Activated naive CD8-positive, alpha-beta T cell treated with anti-CD3 and anti-CD28 coated beads, Interleukin-2, amount 50 U/mL, for 24 hours (primary cell): ENCODE measurements around the gene OR52E8.

Source experiments
- ATAC-seq: fragments of 150-1000 bp; cut with Tn5 transposase; one replicate; pipeline ENCODE4 v1.10.0; 2021
- DNase-seq: peaks from one replicate; pipeline ENCODE4 v3.0.0; 2021
- H3K27ac Mint-ChIP-seq: one replicate; pipeline ENCODE4 v1.8.0; 2021; ENCODE audit warnings: mild to moderate bottlenecking, mixed read lengths
- H3K27me3 Mint-ChIP-seq: one replicate; pipeline ENCODE4 v1.8.0; 2021; ENCODE audit warnings: mixed read lengths
- H3K36me3 Mint-ChIP-seq: one replicate; pipeline ENCODE4 v1.8.0; 2021; ENCODE audit warnings: low read depth, mixed read lengths
- H3K4me1 Mint-ChIP-seq: one replicate; pipeline ENCODE4 v1.8.0; 2021; ENCODE audit warnings: mixed read lengths
- H3K4me3 Mint-ChIP-seq: one replicate; pipeline ENCODE4 v1.8.0; 2021; ENCODE audit warnings: mild to moderate bottlenecking, moderate library complexity, mixed read lengths
- H3K9me3 Mint-ChIP-seq: one replicate; pipeline ENCODE4 v1.8.0; 2021; ENCODE audit warnings: mixed read lengths

The OR52E8 gene

GRCh38 chr11:5857590-5857989 lies at the start of gene OR52E8:
Gene OR52E8 (minus strand): TSS chr11:5857690. CDS start chr11:5857690, 0 bp downstream.
- Mint-ChIP-seq H3K27me3 (peaks cover 5% of the 10 kb centered on the region), H3K36me3 (no peaks in the 10 kb centered on the region), H3K4me1 (no peaks in the 10 kb centered on the region), H3K9me3 (no peaks in the 10 kb centered on the region), H3K27ac (no peak within 1 kb of the TSS), H3K4me3 (no peak within 1 kb of the TSS)
- DNase-seq: no peak
- ATAC-seq: no peak

- no peaks in the 10 kb centered on the region for H3K9me3 Mint-ChIP-seq
- peaks cover 1% of the 10 kb centered on the region for H3K27me3 Mint-ChIP-seq
- H3K27ac Mint-ChIP-seq: no peak overlapping the region
- no peaks in the 10 kb centered on the region for H3K36me3 Mint-ChIP-seq
- DNase-seq (no peak), ATAC-seq (no peak)
- no peak overlapping the region for H3K4me3 Mint-ChIP-seq
- H3K4me1 Mint-ChIP-seq: no peaks in the 10 kb centered on the region
Observed at GRCh38 chr11:5899534-5899933, 42.0 kb upstream of the OR52E8 start.

GRCh38 chr11:5892908-5893307 lies 35.4 kb upstream of the OR52E8 start, which contains the start of gene OR52E5:
Gene OR52E5 (plus strand): TSS chr11:5893208. CDS start chr11:5900777, 7,569 bp downstream.
- Mint-ChIP-seq H3K4me1 (no peaks in the 10 kb centered on the region), H3K27me3 (peaks cover 2% of the 10 kb centered on the region), H3K36me3 (no peaks in the 10 kb centered on the region), H3K9me3 (no peaks in the 10 kb centered on the region), H3K27ac (no peak within 1 kb of the TSS), H3K4me3 (no peak within 1 kb of the TSS)
- ATAC-seq: no peak
- DNase-seq: no peak

GRCh38 chr11:5891216-5891800 lies 33.8 kb upstream of the OR52E8 start:
- Mint-ChIP-seq H3K4me3 (no peak overlapping the region), H3K9me3 (no peaks in the 10 kb centered on the region), H3K36me3 (no peaks in the 10 kb centered on the region), H3K27ac (no peak overlapping the region), H3K4me1 (no peaks in the 10 kb centered on the region), H3K27me3 (peaks cover 5% of the 10 kb centered on the region)
- no peak for ATAC-seq
- DNase-seq: no peak

GRCh38 chr11:5887661-5888060 lies 30.2 kb upstream of the OR52E8 start:
- Mint-ChIP-seq H3K36me3 (no peaks in the 10 kb centered on the region), H3K27me3 (peaks cover 11% of the 10 kb centered on the region), H3K4me3 (no peak overlapping the region), H3K4me1 (no peaks in the 10 kb centered on the region), H3K9me3 (no peaks in the 10 kb centered on the region), H3K27ac (no peak overlapping the region)
- no peak for ATAC-seq
- no peak for DNase-seq

- DNase-seq: no peak
- H3K9me3 Mint-ChIP-seq: no peaks in the 10 kb centered on the region
- H3K4me1 Mint-ChIP-seq: no peaks in the 10 kb centered on the region
- no peak for ATAC-seq
- peaks cover 14% of the 10 kb centered on the region for H3K27me3 Mint-ChIP-seq
- no peak overlapping the region for H3K4me3 Mint-ChIP-seq
- H3K36me3 Mint-ChIP-seq: no peaks in the 10 kb centered on the region
- H3K27ac Mint-ChIP-seq: no peak overlapping the region
Observed at GRCh38 chr11:5887172-5887571, 29.7 kb upstream of the OR52E8 start.

GRCh38 chr11:5881756-5882155 lies 24.3 kb upstream of the OR52E8 start:
- H3K4me3 Mint-ChIP-seq: no peak overlapping the region
- H3K27me3 Mint-ChIP-seq: peaks cover 14% of the 10 kb centered on the region
- no peak for ATAC-seq

GRCh38 chr11:5880329-5880728 lies 22.8 kb upstream of the OR52E8 start, which contains the start of gene OR52E4:
Gene OR52E4 (plus strand): TSS chr11:5880629. CDS start chr11:5884293, 3,664 bp downstream.
- Mint-ChIP-seq H3K27me3 (peaks cover 14% of the 10 kb centered on the region), H3K9me3 (no peaks in the 10 kb centered on the region), H3K27ac (no peak within 1 kb of the TSS), H3K4me1 (no peaks in the 10 kb centered on the region), H3K4me3 (no peak within 1 kb of the TSS), H3K36me3 (no peaks in the 10 kb centered on the region)
- ATAC-seq: no peak
- no peak for DNase-seq

More at GRCh38 chr11:5881756-5882155, 24.3 kb upstream of the OR52E8 start:
- no peak for DNase-seq
- Mint-ChIP-seq H3K9me3 (no peaks in the 10 kb centered on the region), H3K4me1 (no peaks in the 10 kb centered on the region), H3K27ac (no peak overlapping the region), H3K36me3 (no peaks in the 10 kb centered on the region)

- Mint-ChIP-seq H3K36me3 (no peaks in the 10 kb centered on the region), H3K4me3 (no peak overlapping the region), H3K9me3 (peaks cover 3% of the 10 kb centered on the region), H3K4me1 (no peaks in the 10 kb centered on the region), H3K27ac (no peak overlapping the region), H3K27me3 (peaks cover 13% of the 10 kb centered on the region)
- no peak for ATAC-seq
- no peak for DNase-seq
Observed at GRCh38 chr11:5878564-5878963, 21.1 kb upstream of the OR52E8 start.

GRCh38 chr11:5865826-5866225 lies 8.3 kb upstream of the OR52E8 start:
- H3K27ac Mint-ChIP-seq: no peak overlapping the region
- no peak overlapping the region for H3K4me3 Mint-ChIP-seq
- H3K4me1 Mint-ChIP-seq: no peaks in the 10 kb centered on the region
- H3K36me3 Mint-ChIP-seq: no peaks in the 10 kb centered on the region
- DNase-seq (no peak), ATAC-seq (no peak)
- H3K27me3 Mint-ChIP-seq: peaks cover 10% of the 10 kb centered on the region
- peaks cover 4% of the 10 kb centered on the region for H3K9me3 Mint-ChIP-seq

- H3K9me3 Mint-ChIP-seq: no peaks in the 10 kb centered on the region
- ATAC-seq (no peak), DNase-seq (no peak)
- no peaks in the 10 kb centered on the region for H3K4me1 Mint-ChIP-seq
- H3K27ac Mint-ChIP-seq: no peak overlapping the region
- peaks cover 5% of the 10 kb centered on the region for H3K27me3 Mint-ChIP-seq
- H3K4me3 Mint-ChIP-seq: no peak overlapping the region
- no peaks in the 10 kb centered on the region for H3K36me3 Mint-ChIP-seq
Observed at GRCh38 chr11:5851002-5851401, 6.5 kb downstream of the OR52E8 start.

- Mint-ChIP-seq H3K4me3 (no peak overlapping the region), H3K4me1 (no peaks in the 10 kb centered on the region), H3K27ac (no peak overlapping the region), H3K9me3 (no peaks in the 10 kb centered on the region), H3K27me3 (no peaks in the 10 kb centered on the region), H3K36me3 (no peaks in the 10 kb centered on the region)
- ATAC-seq (no peak), DNase-seq (no peak)
Observed at GRCh38 chr11:5847711-5848110, 9.8 kb downstream of the OR52E8 start.

GRCh38 chr11:5846701-5847100 lies 10.8 kb downstream of the OR52E8 start:
- Mint-ChIP-seq H3K4me1 (no peaks in the 10 kb centered on the region), H3K36me3 (no peaks in the 10 kb centered on the region), H3K9me3 (no peaks in the 10 kb centered on the region), H3K27ac (no peak overlapping the region), H3K27me3 (no peaks in the 10 kb centered on the region), H3K4me3 (no peak overlapping the region)
- DNase-seq (no peak), ATAC-seq (no peak)

- no peak for ATAC-seq
- no peaks in the 10 kb centered on the region for H3K36me3 Mint-ChIP-seq
- peaks cover 12% of the 10 kb centered on the region for H3K27me3 Mint-ChIP-seq
- no peak within 1 kb of the TSS for H3K27ac Mint-ChIP-seq
- no peaks in the 10 kb centered on the region for H3K4me1 Mint-ChIP-seq
- H3K4me3 Mint-ChIP-seq: no peak within 1 kb of the TSS
- DNase-seq: no peak
- no peaks in the 10 kb centered on the region for H3K9me3 Mint-ChIP-seq
Observed at GRCh38 chr11:5841797-5842196, 15.7 kb downstream of the OR52E8 start, which contains the start of gene OR52E6. Gene OR52E6 (minus strand): TSS chr11:5841897. CDS start chr11:5841897, 0 bp downstream.

GRCh38 chr11:5837695-5838094 lies 19.8 kb downstream of the OR52E8 start:
- H3K27ac Mint-ChIP-seq: no peak overlapping the region
- H3K9me3 Mint-ChIP-seq: no peaks in the 10 kb centered on the region
- peaks cover 17% of the 10 kb centered on the region for H3K27me3 Mint-ChIP-seq
- DNase-seq (no peak), ATAC-seq (no peak)
- no peak overlapping the region for H3K4me3 Mint-ChIP-seq
- H3K4me1 Mint-ChIP-seq: no peaks in the 10 kb centered on the region
- H3K36me3 Mint-ChIP-seq: no peaks in the 10 kb centered on the region

- Mint-ChIP-seq H3K27ac (no peak overlapping the region), H3K4me3 (no peak overlapping the region), H3K9me3 (no peaks in the 10 kb centered on the region), H3K36me3 (no peaks in the 10 kb centered on the region), H3K27me3 (peaks cover 15% of the 10 kb centered on the region), H3K4me1 (no peaks in the 10 kb centered on the region)
- DNase-seq (no peak), ATAC-seq (no peak)
Observed at GRCh38 chr11:5833446-5833845, 24.0 kb downstream of the OR52E8 start.
